H9 (cell line): ENCODE results near the gene HSPH1. TPM values are rescaled to one million over a fixed set of nuclear protein-coding genes. Genes with fewer than 3 reads are reported as not detected.

Experiments used
- DNase-seq: peaks from one replicate; pipeline ENCODE4 v3.0.0-alpha.2; 2017
- H2AFZ ChIP-seq: one replicate; pipeline ENCODE4 v1.6.1; 2013; ENCODE audit warnings: mild to moderate bottlenecking, low read length, control low read depth, moderate library complexity
- H2AK5ac ChIP-seq: 2 replicates; pipeline ENCODE4 v1.6.1; 2013; ENCODE audit warnings: low read length, control low read depth, mixed read lengths; ENCODE audit not compliant: insufficient read length
- H2BK120ac ChIP-seq: one replicate; pipeline ENCODE4 v1.6.1; 2013; ENCODE audit warnings: low read depth, mild to moderate bottlenecking, low read length, control low read depth, inconsistent platforms; ENCODE audit not compliant: poor library complexity, severe bottlenecking
- H2BK12ac ChIP-seq: 2 replicates; pipeline ENCODE4 v1.6.1; 2013; ENCODE audit warnings: low read length, control low read depth, mixed read lengths, low read depth; ENCODE audit not compliant: insufficient read length
- H2BK15ac ChIP-seq: 2 replicates; pipeline ENCODE4 v1.6.1; 2013; ENCODE audit warnings: low read depth, low read length, control low read depth
- H2BK20ac ChIP-seq: one replicate; pipeline ENCODE4 v1.6.1; 2013; ENCODE audit warnings: low read depth, mild to moderate bottlenecking, low read length, control low read depth, inconsistent platforms; ENCODE audit not compliant: poor library complexity, severe bottlenecking
- H2BK5ac ChIP-seq: 2 replicates; pipeline ENCODE4 v1.6.1; 2013; ENCODE audit warnings: low read length, control low read depth, mixed read lengths; ENCODE audit not compliant: insufficient read length
- H3K14ac ChIP-seq: 2 replicates; pipeline ENCODE4 v1.6.1; 2013; ENCODE audit warnings: low read length, control low read depth; ENCODE audit not compliant: insufficient read depth
- H3K18ac ChIP-seq: 2 replicates; pipeline ENCODE4 v1.6.1; 2013; ENCODE audit warnings: low read depth, mild to moderate bottlenecking, mixed read lengths, low read length, control low read depth; ENCODE audit not compliant: insufficient read length
- H3K23ac ChIP-seq: 2 replicates; pipeline ENCODE4 v1.6.1; 2013; ENCODE audit warnings: low read length, control low read depth, mixed read lengths, low read depth; ENCODE audit not compliant: insufficient read length
- H3K23me2 ChIP-seq: 2 replicates; pipeline ENCODE4 v1.6.1; 2013; ENCODE audit warnings: low read depth, mild to moderate bottlenecking, mixed read lengths, low read length, control low read depth; ENCODE audit not compliant: insufficient read length, poor library complexity, severe bottlenecking
- H3K27ac ChIP-seq: 2 replicates; pipeline ENCODE4 v1.5.1; 2013; ENCODE audit warnings: low read length, control low read depth, mixed read lengths, low read depth; ENCODE audit not compliant: insufficient read length
- H3K27me3 ChIP-seq: 2 replicates; pipeline ENCODE4 v1.6.1; 2013; ENCODE audit warnings: low read length, control low read depth, inconsistent platforms; ENCODE audit not compliant: insufficient read depth
- H3K4ac ChIP-seq: 2 replicates; pipeline ENCODE4 v1.6.1; 2013; ENCODE audit warnings: low read depth, mild to moderate bottlenecking, control low read depth, inconsistent platforms, low read length, moderate library complexity
- H3K4me1 ChIP-seq: 2 replicates; pipeline ENCODE4 v1.6.1; 2013; ENCODE audit warnings: low read length, control low read depth, inconsistent platforms; ENCODE audit not compliant: insufficient read depth
- H3K4me2 ChIP-seq: 2 replicates; pipeline ENCODE4 v1.6.1; 2013; ENCODE audit warnings: low read length, control low read depth, mixed read lengths; ENCODE audit not compliant: insufficient read length, insufficient read depth
- H3K56ac ChIP-seq: 2 replicates; pipeline ENCODE4 v1.6.1; 2013; ENCODE audit warnings: low read depth, mild to moderate bottlenecking, mixed read lengths, low read length, control low read depth; ENCODE audit not compliant: insufficient read length
- H3K79me1 ChIP-seq: 2 replicates; pipeline ENCODE4 v1.6.1; 2013; ENCODE audit warnings: low read depth, mild to moderate bottlenecking, moderate library complexity, low read length, control low read depth, inconsistent platforms; ENCODE audit not compliant: insufficient read depth, poor library complexity, severe bottlenecking
- H3K79me2 ChIP-seq: 2 replicates; pipeline ENCODE4 v1.6.1; 2013; ENCODE audit warnings: low read length, control low read depth, inconsistent platforms; ENCODE audit not compliant: insufficient read depth
- H3K9ac ChIP-seq: 2 replicates; pipeline ENCODE4 v1.6.1; 2013; ENCODE audit warnings: low read length, control low read depth, mixed read lengths; ENCODE audit not compliant: insufficient read length; ENCODE audit errors: extremely low read depth
- H3K9me3 ChIP-seq: one replicate; pipeline ENCODE4 v1.6.1; 2013; ENCODE audit warnings: low read depth, low read length, inconsistent platforms; ENCODE audit not compliant: control insufficient read depth
- H3T11ph ChIP-seq: one replicate; pipeline ENCODE4 v1.6.1; 2013; ENCODE audit warnings: mild to moderate bottlenecking, low read length, control low read depth, inconsistent platforms
- H4K20me1 ChIP-seq: one replicate; pipeline ENCODE4 v1.6.1; 2013; ENCODE audit not compliant: control insufficient read depth, insufficient read length, insufficient read depth
- H4K5ac ChIP-seq: 2 replicates; pipeline ENCODE4 v1.6.1; 2013; ENCODE audit warnings: low read depth, mild to moderate bottlenecking, mixed read lengths, low read length, control low read depth; ENCODE audit not compliant: insufficient read length
- H4K8ac ChIP-seq: replicated peaks from 2 replicates; pipeline ENCODE4 v1.6.1; 2013; ENCODE audit warnings: low read length, control low read depth, mixed read lengths, low read depth; ENCODE audit not compliant: insufficient read length
- H4K91ac ChIP-seq: 2 replicates; pipeline ENCODE4 v1.6.1; 2013; ENCODE audit warnings: low read depth, mild to moderate bottlenecking, moderate library complexity, mixed read lengths, low read length, control low read depth; ENCODE audit not compliant: insufficient read length
- H3K27ac Mint-ChIP-seq, 3 experiments: 2 replicates in 2 of 3; 3 replicates in 1 of 3; pipeline ENCODE4 v1.8.0; 2020 to 2021; ENCODE audit warnings: mixed read lengths in 3 of 3, mild to moderate bottlenecking in 1 of 3, moderate library complexity in 1 of 3
- H3K27me3 Mint-ChIP-seq: 2 replicates; pipeline ENCODE4 v1.8.0; 2021; ENCODE audit warnings: low read depth, mild to moderate bottlenecking, moderate library complexity, mixed read lengths
- H3K36me3 Mint-ChIP-seq, 3 experiments: 2 replicates in 2 of 3; 3 replicates in 1 of 3; pipeline ENCODE4 v1.8.0; 2020 to 2021; ENCODE audit warnings: low read depth in 3 of 3, mixed read lengths in 3 of 3; ENCODE audit not compliant: insufficient read depth in 1 of 3
- H3K4me1 Mint-ChIP-seq, 2 experiments: 2 replicates each; pipeline ENCODE4 v1.8.0; 2020; ENCODE audit warnings: mixed read lengths in 2 of 2
- H3K4me3 Mint-ChIP-seq, 2 experiments: 2 replicates in 1 of 2; 3 replicates in 1 of 2; pipeline ENCODE4 v1.8.0; 2020 to 2021; ENCODE audit warnings: mild to moderate bottlenecking in 2 of 2, mixed read lengths in 2 of 2, moderate library complexity in 1 of 2
- H3K9me3 Mint-ChIP-seq, 2 experiments: 2 replicates in 1 of 2; 3 replicates in 1 of 2; pipeline ENCODE4 v1.8.0; 2020; ENCODE audit warnings: mild to moderate bottlenecking in 2 of 2, mixed read lengths in 2 of 2, moderate library complexity in 1 of 2
- WGBS: extraction: QIAGEN DNeasy Blood & Tissue Kit; methylation state at CpG from one replicate; pipeline ENCODE4 v1.1.7; 2013; ENCODE audit warnings: missing lambda C conversion rate, low lambda C conversion rate, mixed read lengths; ENCODE audit not compliant: insufficient read length; ENCODE audit errors: extremely low coverage; 5-methylcytosine and 5-hydroxymethylcytosine counted together
- total RNA-seq: library from RNA; stranded (reverse); gene quantifications from 2 replicates; pipeline ENCODE4 v1.2.1, GENCODE V29; 2021
- TF ChIP-seq, protein P1 (sequence below): fragments of 200-600 bp; sonication (generic); conservative IDR thresholded peaks from 3 replicates; pipeline ENCODE4 v1.8.0; 2021; ENCODE audit warnings: antibody characterized with exemption, mild to moderate bottlenecking

Gene HSPH1
- total RNA-seq, 1 experiment from 2014 or later = 141 TPM

DNA sequence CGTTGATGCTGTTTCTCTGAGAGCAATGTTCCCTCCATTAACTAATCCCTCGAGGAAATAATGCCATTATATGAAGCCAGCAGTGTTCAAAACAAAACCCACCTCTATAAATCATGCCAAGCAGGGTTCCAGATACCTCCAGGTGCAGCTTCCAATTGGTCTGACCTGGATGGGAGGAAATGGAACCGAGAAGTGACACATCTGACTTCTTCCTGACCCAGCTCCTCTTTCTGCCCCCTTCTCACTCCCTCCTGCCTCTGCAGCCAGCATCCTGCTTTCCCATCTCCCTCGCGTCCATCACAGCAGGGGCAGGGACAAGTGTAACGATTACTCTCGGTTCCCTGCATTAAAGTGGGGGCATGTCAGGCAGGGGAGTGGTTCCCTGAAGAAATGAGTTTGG is 37.5 kb downstream of the HSPH1 start:
- Histone ChIP-seq H3K56ac (no peak overlapping the region), H2BK120ac (no peak overlapping the region), H3K9me3 (no peaks in the 10 kb centered on the region), H3K23me2 (no peaks in the 10 kb centered on the region), H3T11ph (no peak overlapping the region), H4K91ac (no peak overlapping the region), H2AK5ac (no peak overlapping the region), H2BK20ac (no peak overlapping the region), H3K4me1 (no peaks in the 10 kb centered on the region; the same call in 1 of the 2 replicates), H3K23ac (no peak overlapping the region), H2AFZ (no peak overlapping the region), H3K14ac (no peak overlapping the region), H2BK5ac (no peak overlapping the region), H3K9ac (no peak overlapping the region), H4K20me1 (peaks cover 2% of the 10 kb centered on the region), H3K4ac (no peak overlapping the region), H4K8ac (no peak overlapping the region), H3K27me3 (no peaks in the 10 kb centered on the region), H2BK12ac (no peak overlapping the region), H3K4me2 (no peak overlapping the region), H3K79me2 (no peaks in the 10 kb centered on the region), H3K79me1 (no peaks in the 10 kb centered on the region), H3K27ac (no peak overlapping the region), H2BK15ac (no peak overlapping the region), H3K18ac (no peak overlapping the region), H4K5ac (no peak overlapping the region)
- Mint-ChIP-seq H3K27me3 (peaks cover 16% of the 10 kb centered on the region), H3K4me3 (no peak overlapping the region), H3K36me3 (peaks cover 0 to 4% (median 0%) of the 10 kb centered on the region in 3 experiments; a peak in 2 of 7 replicates), H3K9me3 (peaks cover 10% of the 10 kb centered on the region in 2 experiments; a peak in 2 of 5 replicates), H3K4me1 (peaks cover 18 to 19% of the 10 kb centered on the region in 2 experiments), H3K27ac (no peak overlapping the region)
- no peak for DNase-seq
- TF ChIP-seq, protein P1, sequence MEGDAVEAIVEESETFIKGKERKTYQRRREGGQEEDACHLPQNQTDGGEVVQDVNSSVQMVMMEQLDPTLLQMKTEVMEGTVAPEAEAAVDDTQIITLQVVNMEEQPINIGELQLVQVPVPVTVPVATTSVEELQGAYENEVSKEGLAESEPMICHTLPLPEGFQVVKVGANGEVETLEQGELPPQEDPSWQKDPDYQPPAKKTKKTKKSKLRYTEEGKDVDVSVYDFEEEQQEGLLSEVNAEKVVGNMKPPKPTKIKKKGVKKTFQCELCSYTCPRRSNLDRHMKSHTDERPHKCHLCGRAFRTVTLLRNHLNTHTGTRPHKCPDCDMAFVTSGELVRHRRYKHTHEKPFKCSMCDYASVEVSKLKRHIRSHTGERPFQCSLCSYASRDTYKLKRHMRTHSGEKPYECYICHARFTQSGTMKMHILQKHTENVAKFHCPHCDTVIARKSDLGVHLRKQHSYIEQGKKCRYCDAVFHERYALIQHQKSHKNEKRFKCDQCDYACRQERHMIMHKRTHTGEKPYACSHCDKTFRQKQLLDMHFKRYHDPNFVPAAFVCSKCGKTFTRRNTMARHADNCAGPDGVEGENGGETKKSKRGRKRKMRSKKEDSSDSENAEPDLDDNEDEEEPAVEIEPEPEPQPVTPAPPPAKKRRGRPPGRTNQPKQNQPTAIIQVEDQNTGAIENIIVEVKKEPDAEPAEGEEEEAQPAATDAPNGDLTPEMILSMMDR = no peak
- no CpG with 5 or more reads among the region's 7 CpGs for WGBS
